ENCODE measurements around the gene ETV3L.
A peak's percentile ranks its signal among the peaks of the same experiment; 100 is the strongest.
"Not testable (repeated sequence)": the region's sequence is repeated elsewhere in the genome, so short reads cannot be mapped to it uniquely, and the experiment has no call there.

The ETV3L gene

GRCh38 chr1:157069601-157070000 is 30.0 kb downstream of the ETV3L start:
- no peak for DNase-seq

- DNase-seq, result not testable (repeated sequence)
Measured at GRCh38 chr1:157059241-157059640, 40.4 kb downstream of the ETV3L start.

DNA sequence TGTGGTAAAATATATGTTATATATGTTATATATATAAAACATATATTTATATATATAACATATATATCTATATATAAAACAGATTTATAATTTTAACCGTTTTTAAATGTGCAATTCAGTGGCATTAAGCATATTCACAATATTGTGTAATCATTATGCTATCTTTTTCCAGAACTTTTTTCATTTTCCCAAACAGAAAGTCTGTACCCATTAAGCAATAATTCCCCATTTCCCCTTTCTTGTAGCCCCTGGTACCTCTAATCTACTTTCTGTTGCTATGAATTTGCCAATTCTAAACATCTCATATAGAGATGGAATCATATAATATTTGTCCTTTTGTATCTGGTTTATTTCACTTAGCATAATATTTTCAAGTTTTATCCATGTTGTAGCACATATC is 43.3 kb downstream of the ETV3L start:
- DNase-seq, result no peak

DNA sequence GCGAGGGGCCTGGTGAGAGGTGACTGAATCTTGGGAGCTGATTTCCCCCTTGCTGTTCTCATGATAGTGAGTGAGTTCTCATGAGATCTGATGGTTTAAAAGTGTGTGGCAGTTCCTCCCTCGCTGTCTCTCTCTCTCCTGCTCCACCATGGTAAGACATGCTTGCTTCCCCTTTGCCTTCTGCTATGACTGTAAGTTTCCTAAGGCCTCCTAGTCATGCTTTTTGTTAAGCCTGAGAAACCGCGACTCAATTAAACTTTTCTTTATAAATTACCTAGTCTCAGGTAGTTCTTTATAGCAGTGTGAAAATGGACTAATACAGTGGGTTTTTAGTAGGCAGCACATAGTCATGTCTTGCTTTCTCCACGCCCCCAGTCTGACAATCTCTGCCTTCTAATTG is 43.9 kb downstream of the ETV3L start:
- DNase-seq, result not testable (repeated sequence)

DNA sequence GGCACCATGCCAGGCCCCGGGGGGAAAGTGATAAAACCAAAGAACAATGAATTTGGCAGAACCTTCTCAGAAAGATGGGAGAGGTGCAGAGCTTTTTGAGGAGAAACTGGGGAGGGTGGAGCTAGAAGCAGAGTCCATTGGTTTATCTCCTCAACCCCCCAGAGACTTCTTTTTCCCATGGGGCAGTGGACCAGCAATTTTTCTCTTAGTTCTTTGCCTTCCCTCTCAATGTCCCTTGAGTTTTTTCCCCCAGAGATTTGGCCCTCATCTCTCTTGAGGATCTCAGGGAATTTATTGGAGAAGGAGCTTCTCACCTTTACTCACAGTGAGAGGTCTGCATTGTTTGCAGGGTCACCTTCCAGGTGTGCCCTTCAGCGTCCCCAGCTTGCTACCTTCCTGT is 48.8 kb downstream of the ETV3L start:
- DNase-seq, result no peak

DNA sequence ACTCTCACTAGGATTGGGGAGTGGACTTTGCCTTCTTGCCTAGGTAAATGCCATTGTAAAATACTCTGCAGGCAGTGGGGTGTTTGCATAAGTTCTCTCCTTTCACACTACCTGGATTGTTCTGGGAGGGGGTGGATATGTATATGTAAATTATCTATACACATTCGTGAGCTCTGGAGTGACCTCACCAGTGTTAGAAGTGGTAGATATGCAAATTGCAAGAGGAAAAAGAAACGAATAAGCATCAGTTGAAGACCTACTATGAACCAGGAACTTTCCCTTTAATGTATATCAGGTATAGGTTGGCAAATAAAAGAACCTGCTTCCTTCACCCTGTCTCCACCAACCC is 52.6 kb downstream of the ETV3L start:
- no peak for DNase-seq

GRCh38 chr1:157045250-157046218 is 54.1 kb downstream of the ETV3L start, which contains the start of gene ARHGEF11:
Gene ARHGEF11, minus strand, starts transcription at chr1:157045742. Its CDS starts 1,412 bp downstream, at chr1:157044330.
- DNase-seq, result peak; percentile 83

DNA sequence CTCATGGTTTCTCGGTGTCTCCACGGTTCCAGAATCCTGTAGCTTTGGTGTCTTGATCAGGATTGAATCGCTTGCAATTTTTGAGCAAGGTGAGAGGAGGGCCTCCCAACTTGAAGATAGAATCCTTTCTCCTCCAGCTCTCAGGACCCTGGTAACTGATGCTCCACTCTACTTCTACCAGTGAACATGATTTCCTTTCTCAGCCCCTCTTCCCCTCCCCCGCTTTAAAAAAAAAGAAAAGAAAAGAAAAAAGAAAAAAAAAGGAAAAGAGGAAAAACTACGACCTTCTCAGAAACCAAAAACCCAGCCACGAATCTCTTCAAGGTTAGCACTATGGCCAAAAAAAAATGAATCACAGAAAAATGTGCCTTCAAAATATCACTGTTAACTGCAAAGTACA is 55.3 kb downstream of the ETV3L start:
- DNase-seq, result no peak

DNA sequence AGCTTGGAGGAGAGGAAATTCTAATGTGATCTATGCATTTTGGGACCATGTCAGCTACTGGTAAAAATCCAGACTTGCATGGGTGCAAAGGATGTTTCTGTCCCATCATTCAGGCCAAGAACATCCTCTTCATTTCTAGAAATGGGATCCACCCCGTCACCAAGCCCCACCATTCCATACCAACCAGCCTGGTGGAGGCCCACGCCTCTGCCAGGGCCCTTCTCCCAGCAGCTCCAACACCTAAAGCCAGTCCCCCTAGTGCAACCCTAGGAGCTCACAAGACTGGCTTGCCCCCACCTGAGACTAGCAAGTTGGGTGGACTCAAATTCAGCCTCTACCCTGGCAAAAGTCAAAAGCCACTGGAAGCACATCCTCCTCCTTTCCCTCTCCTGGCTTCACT is 55.9 kb downstream of the ETV3L start:
- DNase-seq, result no peak

- no peak for DNase-seq
Measured at GRCh38 chr1:157042846-157043245, 56.8 kb downstream of the ETV3L start.

All from NCI-H187 treated with DMSO at 0.1 percent for 48 hours (cell line).